Measurements from ENCODE around the gene DPEP3. TPM values are rescaled to one million over a fixed set of nuclear protein-coding genes. Genes with fewer than 3 reads are reported as not detected.

DPEP3 gene
- total RNA-seq, 1 experiment from 2014 or later: not detected

GRCh38 chr16:67967183-67967957 is 12.9 kb downstream of the DPEP3 start:
- no peak for DNase-seq (ENCODE audit: low spot score)

DNA sequence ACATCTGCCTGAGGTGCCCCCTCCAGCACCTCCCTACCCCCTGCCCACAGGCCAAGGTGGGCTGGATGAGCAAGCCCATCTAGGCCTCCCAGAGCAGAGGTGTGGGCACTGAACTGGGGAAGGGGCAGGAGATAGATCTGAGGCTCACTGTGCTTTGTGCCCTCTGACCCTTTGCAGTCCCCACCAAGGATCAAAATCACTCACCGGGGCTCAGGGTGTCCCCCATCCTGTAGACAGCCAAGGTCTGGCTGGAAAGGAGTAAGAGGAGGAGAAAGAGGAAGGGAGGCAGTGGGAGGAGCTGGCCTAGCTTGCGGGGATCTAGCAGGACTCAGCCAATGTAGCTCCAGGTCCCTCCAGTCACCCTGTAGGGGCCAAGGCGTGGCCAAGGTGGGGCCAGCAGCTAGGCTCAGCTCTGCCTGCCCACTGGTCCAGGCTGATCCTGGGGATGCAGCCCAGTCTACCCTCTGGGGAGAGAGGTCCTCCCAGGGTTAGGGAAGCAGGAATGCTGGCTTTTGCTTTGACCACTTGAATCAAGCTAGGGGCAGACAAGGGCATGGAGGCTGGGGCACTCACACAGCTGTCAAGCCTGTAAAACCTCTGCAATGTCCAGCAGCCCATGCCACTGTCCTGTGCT is 13.6 kb downstream of the DPEP3 start:
- DNase-seq (ENCODE audit: low spot score): no peak

DNA sequence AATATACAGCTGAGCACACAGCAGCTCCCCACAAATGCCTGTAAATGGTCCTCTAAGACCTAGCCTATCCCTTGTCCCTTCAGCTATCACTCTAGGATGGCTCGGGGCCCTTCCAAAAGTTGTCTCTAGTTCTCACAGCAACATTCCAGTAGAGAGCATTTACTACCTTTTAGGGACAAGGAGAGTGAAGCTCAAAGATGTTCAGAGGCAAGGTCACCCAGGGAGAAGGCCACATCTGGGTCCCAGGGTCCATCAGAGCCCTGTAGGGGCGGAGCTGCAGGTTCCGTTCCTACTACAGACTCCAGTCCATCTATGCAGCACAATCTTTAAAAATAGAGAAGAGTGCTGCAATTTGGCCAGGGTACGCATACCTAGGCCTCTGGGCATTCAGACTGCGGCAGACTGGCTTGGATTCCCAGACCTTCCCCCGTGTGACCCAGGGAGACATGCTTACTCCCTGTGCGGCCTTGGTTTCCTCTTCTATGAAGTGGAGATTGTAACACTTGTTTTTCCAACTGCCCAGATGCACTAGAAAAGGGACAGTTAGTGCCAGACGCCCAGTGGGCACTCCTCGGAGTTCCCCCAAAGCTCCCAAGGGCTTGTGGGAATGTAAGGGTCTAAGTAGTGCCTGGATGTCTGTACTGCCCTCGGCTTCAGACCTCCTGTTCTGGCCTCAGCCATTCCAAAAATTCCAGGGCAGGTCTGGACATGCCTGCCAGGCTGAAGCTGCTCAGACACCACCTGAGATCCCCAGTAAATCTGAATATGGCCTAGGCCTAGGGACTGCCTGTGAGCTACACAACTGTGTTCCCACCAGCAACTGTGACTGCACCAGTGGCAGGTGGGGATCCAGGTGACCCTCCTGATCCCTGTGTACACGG is 14.4 kb downstream of the DPEP3 start:
- no peak for DNase-seq (ENCODE audit: low spot score)

DNA sequence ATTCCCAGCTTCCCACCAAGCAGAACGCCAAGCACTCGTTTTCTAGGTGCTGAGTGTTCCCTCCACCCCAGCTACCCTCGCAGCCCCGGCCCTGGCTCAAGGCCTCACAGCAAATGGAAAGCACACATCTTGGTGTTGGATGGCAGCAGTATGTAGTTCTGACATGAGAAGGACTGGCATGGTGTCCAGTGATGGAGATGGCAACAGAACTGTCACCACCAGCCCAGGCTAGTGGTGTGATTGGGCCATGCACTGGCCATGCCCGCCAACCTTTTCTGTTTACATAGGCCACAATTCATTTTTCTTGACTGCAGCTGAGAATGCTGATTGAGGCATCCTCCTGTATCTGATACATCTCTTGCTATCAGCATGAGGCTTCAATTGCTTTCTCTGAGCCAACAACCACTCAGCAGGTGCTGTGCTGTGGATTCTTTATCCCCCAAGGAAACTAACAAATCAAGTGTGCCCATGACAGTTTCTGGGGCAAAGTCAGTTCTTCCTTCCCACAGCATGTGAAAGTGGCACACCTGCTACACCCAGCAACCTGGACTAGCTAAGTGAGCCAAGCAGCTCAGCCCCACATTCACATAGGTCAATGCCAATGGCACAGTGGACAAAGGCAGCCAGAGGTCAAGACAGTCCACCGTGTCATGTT is 15.7 kb downstream of the DPEP3 start:
- no peak for DNase-seq (ENCODE audit: low spot score)

- DNase-seq (ENCODE audit: low spot score): no peak
Observed at GRCh38 chr16:67963662-67964321, 16.5 kb downstream of the DPEP3 start.

DNA sequence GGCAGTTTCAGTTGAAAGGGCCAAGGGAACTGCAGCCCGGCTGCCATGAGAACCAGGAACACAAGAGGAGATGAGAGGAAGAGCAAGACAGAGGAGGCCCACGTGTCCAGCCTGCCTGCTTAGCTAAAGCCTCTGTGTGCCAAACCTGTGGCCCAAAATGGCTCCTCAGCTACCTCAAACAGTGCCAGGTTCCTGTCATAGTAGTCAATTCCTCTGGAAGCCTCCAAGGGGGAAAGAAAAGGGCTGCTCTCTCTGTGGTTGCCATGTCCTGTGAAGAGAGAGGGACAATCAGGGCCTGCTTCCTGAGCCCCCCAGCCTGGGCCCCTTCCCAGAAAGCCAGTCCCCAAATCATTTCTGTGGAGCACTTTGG is 17.0 kb downstream of the DPEP3 start:
- no peak for DNase-seq (ENCODE audit: low spot score)

GRCh38 chr16:67962135-67962534 is 18.2 kb downstream of the DPEP3 start:
- DNase-seq (ENCODE audit: low spot score): no peak

DNA sequence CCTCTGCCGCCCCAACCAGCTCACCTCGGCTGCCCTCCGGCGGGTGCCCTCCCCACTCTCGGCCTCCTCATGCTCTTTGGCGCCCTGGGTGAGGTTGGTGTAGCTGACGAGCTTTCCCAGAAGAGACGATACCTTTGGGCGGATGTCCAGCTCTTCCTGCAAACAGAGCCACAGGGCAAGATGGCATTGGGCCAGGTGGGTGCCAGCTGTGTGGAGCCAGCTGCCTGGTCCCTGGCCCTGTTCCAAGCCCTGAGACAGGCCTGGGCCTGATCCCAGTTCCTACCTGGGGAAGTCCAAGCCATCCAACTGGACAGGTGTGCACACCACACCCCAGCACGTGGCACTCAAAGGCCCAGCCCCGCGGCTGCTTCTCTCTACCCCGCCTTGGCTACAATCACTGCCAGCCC is 18.7 kb downstream of the DPEP3 start:
- no peak for DNase-seq (ENCODE audit: low spot score)

GRCh38 chr16:67959536-67960329 is 20.6 kb downstream of the DPEP3 start:
- no peak for DNase-seq (ENCODE audit: low spot score)

DNA sequence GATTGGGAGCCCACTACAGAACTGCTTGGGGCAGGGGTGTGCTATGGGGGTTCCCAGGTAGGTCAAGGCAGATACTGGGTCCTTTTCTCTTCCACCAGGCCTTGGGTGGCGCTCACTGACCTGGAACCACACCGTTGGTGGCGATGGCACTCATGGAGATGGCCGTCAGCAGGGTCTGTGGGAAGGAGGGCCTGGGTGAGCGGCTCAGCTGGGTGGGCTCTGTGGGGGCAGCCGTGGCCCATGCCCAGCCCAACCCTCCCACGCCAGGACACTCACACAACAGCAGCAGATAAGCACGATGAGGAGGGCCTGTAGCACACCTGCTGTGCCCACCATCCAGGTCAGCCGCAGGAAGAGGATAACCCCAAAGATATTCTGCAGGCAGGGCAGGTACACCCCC is 22.7 kb downstream of the DPEP3 start:
- no peak for DNase-seq (ENCODE audit: low spot score)

- no peak for DNase-seq (ENCODE audit: low spot score)
Observed at GRCh38 chr16:67954421-67955196, 25.7 kb downstream of the DPEP3 start.

DNA sequence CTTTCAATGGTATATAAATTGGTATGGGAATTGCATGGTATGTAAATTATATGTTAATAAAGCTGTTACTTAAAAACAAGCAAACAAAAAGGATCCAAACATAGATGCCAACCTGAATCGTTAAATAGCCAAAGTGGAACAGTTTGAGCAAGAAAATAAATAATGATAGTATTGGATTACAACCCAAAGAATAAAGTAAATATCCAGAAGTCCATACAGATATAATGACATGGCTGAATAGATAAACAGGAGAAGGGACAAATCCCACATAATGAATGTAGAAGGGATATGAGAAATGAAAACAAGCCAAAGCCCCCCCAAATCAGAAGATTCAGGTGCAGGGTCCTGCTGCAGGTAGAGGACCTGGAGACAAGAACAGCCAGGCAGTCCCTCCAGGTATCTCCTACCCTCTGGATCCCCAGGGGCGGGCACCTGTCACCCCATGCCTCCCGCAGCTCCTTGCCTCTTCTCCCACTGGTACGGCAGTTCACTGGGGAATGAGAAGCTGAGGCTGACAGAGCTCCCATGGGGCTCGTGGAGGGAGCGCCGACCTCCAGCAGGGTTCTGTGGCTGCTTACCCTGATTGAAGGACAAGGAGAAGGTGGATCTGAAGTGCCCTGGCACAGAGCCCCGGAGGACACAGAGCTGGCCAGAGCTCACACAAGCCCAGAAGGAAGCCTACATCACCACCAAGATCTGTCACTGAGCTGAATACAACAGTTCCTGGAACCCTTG is 26.5 kb downstream of the DPEP3 start:
- DNase-seq (ENCODE audit: low spot score): no peak

DNA sequence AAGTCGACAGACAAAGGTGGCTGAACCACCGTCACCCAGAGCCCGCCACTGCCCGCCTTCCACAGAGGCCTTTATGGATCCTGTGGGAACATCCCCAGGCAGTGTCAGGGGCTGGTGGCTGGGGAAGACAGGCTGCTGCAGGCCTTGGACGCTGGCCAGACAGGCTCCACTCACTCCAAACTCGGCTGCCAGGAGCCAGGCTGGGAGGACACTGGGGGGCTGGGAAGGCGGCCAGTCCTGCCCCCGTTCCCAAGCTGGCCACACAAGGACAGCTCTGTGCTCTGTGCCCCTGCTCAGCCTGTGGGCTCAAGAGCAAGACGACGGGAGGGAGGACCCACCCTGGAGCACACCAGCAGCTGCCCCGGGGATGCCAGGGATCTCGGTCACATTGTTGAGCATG is 28.8 kb downstream of the DPEP3 start:
- DNase-seq (ENCODE audit: low spot score): no peak

DNA sequence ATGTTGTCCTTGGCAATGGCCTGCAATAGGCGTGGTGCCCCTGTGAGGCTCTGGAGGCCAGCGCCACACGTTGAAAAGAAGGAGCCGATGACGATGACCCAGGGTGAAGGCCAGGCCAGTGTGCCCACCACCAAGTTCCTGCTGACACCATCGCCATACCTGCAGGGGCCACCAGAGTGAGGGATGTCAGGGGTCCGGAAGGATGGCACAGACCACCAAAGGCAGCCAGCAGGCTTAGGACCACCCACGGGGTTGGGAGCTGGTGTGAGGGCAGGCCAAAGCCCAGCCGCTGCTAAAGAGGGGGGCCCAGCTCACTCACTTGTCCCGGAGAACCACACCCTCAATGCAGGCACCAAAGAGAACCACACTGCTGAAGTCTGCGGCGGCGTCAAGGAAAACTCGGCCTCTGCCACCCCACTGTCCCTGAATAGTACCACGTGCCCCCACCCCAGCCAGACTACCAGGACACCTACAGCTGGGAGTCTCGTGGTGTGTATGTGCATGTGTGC is 29.9 kb downstream of the DPEP3 start:
- DNase-seq (ENCODE audit: low spot score): no peak

DNA sequence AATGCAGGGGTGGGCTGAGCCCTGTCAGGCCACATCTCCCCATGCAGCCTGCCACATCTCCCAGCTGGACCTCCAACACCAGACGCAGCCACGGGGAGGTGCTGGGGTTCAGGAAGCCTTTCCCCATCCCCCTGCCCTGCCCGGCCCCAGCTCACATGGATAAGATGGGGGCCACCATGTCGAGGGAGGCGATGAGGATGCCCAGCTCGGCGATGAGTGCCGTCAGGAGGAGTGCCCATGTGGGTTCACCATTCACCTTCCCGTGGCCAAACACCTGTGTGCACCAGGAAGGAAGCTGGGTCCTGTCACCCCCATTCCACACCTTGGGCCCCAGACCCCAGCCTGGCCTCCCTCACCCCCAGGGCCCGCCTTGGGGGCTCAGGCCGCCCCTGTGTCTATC is 30.7 kb downstream of the DPEP3 start:
- no peak for DNase-seq (ENCODE audit: low spot score)

- DNase-seq (ENCODE audit: low spot score): no peak
Observed at GRCh38 chr16:67948015-67948414, 32.3 kb downstream of the DPEP3 start.

DNA sequence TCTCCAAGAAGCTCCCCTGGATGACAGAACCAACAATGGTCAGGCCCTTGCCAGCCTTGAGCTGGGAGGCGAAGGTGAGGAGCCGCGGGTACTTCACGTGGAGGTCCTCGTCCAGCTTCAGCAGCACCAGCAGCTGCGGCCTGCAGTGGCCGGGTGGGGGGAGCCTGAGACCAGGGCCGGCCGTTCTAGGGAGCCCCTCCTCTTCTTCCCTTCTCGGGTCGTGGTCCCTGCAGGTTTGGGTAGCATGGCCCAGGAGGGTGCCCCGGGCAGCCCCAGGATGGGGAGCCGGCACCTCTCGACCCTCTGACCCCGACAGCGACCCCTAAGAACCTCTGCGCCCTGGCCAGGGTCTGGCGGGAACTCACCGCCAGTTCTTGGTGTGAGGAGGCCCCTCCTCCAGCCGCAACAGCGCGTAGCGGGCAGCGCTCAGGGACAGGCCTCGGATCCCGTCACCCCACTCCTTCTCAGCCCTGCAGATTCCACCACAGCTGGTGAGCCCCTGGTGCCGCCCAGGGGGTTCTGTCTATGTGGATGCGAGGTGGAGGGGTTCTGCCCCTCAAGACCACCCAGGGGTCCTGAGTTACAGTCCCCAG is 33.2 kb downstream of the DPEP3 start:
- no peak for DNase-seq (ENCODE audit: low spot score)

DNA sequence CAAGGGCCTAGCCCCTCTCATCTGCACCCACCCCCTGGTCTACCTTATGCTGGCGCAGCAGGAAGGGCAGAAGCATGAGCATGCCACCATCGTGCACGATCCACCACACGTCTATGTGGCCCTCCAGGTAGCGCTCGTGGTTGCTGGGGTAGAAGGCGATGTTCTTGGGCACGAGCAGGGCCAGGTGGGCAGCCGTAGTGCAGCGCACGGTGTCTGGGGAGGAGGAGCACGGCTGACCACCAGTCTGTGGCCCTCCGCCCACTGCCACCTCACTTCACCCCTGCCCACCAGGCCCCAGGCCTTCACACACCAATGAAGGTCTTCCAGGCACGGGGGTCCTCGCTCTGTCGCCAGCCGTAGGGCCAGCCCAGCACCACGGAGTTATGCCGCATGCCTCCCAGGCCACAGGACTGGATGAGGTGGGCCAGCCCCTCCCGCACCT is 34.1 kb downstream of the DPEP3 start:
- no peak for DNase-seq (ENCODE audit: low spot score)
